Measurements from ENCODE around the gene MUC5B. TPM values are rescaled to one million over a fixed set of nuclear protein-coding genes. Genes with fewer than 3 reads are reported as not detected.

The MUC5B gene
- total and polyA plus RNA-seq, 2 experiments from 2014 or later = not detected

DNA sequence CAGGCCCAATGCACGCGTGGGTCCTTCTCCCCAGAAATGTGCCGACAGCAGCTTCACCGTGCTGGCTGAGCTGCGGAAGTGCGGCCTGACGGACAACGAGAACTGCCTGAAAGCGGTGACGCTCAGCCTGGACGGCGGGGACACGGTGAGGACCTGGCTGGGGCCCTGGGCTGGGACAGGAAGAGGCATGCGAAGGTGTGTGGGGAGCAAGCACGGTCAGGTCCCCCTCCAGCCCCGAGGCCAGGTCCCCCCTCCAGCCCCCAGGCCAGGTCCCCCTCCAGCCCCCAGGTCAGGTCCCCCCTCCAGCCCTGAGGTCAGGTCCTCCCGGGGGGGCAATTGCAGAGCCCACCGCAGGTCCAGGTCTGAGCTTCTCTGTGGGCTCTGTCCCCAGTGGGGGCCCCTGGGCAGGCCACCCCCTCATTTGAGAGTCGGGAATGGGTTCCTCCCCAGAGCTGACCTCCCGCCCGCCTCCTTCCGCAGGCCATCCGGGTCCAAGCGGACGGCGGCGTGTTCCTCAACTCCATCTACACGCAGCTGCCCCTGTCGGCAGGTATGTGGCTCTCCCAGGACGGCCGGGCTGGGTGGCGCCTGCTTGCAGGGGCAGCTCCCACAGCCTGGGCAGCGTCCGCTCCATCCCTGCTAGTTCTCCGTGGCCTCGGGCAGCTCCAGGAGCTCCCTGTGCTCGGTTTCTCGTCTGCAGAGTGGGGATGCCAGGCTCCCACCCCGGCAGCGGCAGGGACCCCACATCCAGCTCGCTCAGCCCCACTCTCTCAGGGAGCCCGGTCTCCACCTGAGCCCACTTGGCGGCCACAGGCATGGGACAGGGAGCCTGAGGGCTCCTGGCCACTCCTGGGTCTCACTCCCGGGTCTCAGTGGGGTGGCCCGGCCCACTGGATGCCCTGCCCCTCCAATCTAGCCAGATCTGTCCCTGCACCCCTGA lies 7.9 kb downstream of the MUC5B start:
- Histone ChIP-seq H3F3A (ENCODE audit: insufficient read depth) (no peaks in the 10 kb centered on the region), H3K9me3 (ENCODE audit: low read depth) (no peaks in the 10 kb centered on the region), H3K27me3 (replicated peaks; ENCODE audit: insufficient read depth) (no peaks in the 10 kb centered on the region), H3K9ac (no peak overlapping the region), H3K79me2 (ENCODE audit: insufficient read depth) (no peaks in the 10 kb centered on the region), H3K4me1 (ENCODE audit: insufficient read depth) (no peaks in the 10 kb centered on the region), H3K4me2 (ENCODE audit: unreplicated experiment) (no peak overlapping the region), H2AFZ (no peak overlapping the region), H3K9me2 (ENCODE audit: insufficient read depth) (no peaks in the 10 kb centered on the region), H3K4me3 (no peak overlapping the region), H4K20me1 (ENCODE audit: insufficient read depth) (no peaks in the 10 kb centered on the region), H3K36me3 (ENCODE audit: low read depth) (no peaks in the 10 kb centered on the region), H3K27ac (no peak overlapping the region)
- DNase-seq = no peak
- in situ Hi-C loops (cut with MboI) = no loop called here
- WGBS, 2 experiments (ENCODE audit: low coverage in 1 of 2, low lambda C conversion rate in 2 of 2, missing lambda C conversion rate in 2 of 2) = 63 to 64% methylated on average over 31 to 42 of the region's 45 CpGs
- TF ChIP-seq EZH2 (IDR thresholded peaks at IDR 0.05; ENCODE audit: insufficient read depth, poor library complexity, severe bottlenecking) (no peak), EZH2phosphoT487 (IDR thresholded peaks at IDR 0.05; ENCODE audit: insufficient read depth, low read depth) (no peak)

DNA sequence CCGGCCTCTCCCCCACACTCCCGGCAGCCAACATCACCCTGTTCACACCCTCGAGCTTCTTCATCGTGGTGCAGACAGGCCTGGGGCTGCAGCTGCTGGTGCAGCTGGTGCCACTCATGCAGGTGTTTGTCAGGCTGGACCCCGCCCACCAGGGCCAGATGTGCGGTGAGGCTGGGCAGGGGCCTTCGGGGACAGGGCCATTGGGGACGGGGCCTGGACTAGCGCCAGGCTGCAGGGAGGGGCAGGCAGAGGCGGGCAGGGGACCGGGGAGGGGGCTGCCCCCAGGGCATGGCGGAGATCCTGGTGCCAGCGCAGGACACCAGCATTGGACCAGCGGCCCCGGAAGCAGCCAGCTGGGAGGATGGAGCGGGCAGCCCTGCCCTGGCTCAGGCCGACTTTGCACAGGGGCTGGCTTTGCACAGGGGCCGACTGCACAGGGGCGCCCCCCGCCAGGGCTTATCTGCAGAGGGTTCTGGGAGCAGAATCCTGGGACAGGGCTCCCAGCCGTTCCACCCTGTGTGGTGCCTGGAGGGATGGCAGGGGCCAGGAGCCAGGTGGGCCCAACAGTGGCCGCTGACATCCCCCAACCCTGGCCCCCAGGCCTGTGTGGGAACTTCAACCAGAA lies 8.6 kb downstream of the MUC5B start:
- Histone ChIP-seq H3K79me2 (ENCODE audit: insufficient read depth) (no peaks in the 10 kb centered on the region), H3K36me3 (ENCODE audit: low read depth) (no peaks in the 10 kb centered on the region), H3K4me3 (no peak overlapping the region), H3K9ac (no peak overlapping the region), H3K4me2 (ENCODE audit: unreplicated experiment) (no peak overlapping the region), H4K20me1 (ENCODE audit: insufficient read depth) (no peaks in the 10 kb centered on the region), H3K9me2 (ENCODE audit: insufficient read depth) (no peaks in the 10 kb centered on the region), H3K27ac (no peak overlapping the region), H2AFZ (no peak overlapping the region), H3F3A (ENCODE audit: insufficient read depth) (no peaks in the 10 kb centered on the region), H3K4me1 (ENCODE audit: insufficient read depth) (no peaks in the 10 kb centered on the region), H3K27me3 (replicated peaks; ENCODE audit: insufficient read depth) (no peaks in the 10 kb centered on the region), H3K9me3 (ENCODE audit: low read depth) (no peaks in the 10 kb centered on the region)
- 36 to 45% methylated on average over 13 to 21 of the region's 22 CpGs for WGBS, 2 experiments (ENCODE audit: low coverage in 1 of 2, low lambda C conversion rate in 2 of 2, missing lambda C conversion rate in 2 of 2)
- in situ Hi-C loops (cut with MboI) = no loop called here
- TF ChIP-seq EZH2phosphoT487 (IDR thresholded peaks at IDR 0.05; ENCODE audit: insufficient read depth, low read depth) (no peak), EZH2 (IDR thresholded peaks at IDR 0.05; ENCODE audit: insufficient read depth, poor library complexity, severe bottlenecking) (no peak)
- DNase-seq = no peak

DNA sequence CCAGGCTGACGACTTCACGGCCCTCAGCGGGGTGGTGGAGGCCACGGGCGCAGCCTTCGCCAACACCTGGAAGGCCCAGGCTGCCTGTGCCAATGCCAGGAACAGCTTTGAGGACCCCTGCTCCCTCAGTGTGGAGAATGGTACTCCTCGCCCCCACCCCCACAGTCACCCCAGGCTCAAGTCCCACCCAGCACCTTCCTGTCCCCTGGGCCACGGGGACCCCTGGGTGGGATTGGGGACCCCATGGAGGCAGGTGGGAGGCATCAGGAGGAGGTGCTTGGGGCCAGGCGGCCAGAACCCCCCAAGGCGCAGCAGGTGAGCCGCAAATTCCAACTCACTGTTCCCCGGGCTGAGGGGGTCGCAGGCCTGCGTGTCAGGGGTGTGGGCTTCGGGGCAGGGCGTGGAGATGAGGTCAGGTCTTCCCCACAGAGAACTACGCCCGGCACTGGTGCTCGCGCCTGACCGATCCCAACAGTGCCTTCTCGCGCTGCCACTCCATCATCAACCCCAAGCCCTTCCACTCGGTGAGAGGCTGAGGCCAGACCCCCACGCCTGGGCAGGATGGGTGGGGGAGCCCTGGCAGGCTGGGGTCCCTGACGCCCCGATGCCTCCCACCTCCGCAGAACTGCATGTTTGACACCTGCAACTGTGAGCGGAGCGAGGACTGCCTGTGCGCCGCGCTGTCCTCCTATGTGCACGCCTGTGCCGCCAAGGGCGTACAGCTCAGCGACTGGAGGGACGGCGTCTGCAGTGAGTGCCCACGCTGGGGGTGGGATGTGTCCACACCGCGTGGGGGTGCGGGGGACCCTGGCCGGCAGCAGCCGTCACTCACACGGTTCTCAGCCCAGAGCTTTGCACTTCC lies 9.4 kb downstream of the MUC5B start:
- no peak overlapping the region for H3K4me3 ChIP-seq
- H3K4me1 ChIP-seq (ENCODE audit: insufficient read depth) = no peaks in the 10 kb centered on the region
- in situ Hi-C loops (cut with MboI) = no loop called here
- no peaks in the 10 kb centered on the region for H3K9me3 ChIP-seq (ENCODE audit: low read depth)
- H3F3A ChIP-seq (ENCODE audit: insufficient read depth) = no peaks in the 10 kb centered on the region
- H3K79me2 ChIP-seq (ENCODE audit: insufficient read depth) = no peaks in the 10 kb centered on the region
- H3K9me2 ChIP-seq (ENCODE audit: insufficient read depth) = no peaks in the 10 kb centered on the region
- no peak overlapping the region for H3K27ac ChIP-seq
- WGBS, 2 experiments (ENCODE audit: low coverage in 1 of 2, low lambda C conversion rate in 2 of 2, missing lambda C conversion rate in 2 of 2) = 72% methylated on average over 42 to 44 of the region's 46 CpGs
- no peaks in the 10 kb centered on the region for H4K20me1 ChIP-seq (ENCODE audit: insufficient read depth)
- H3K36me3 ChIP-seq (ENCODE audit: low read depth) = no peaks in the 10 kb centered on the region
- H3K9ac ChIP-seq = no peak overlapping the region
- no peaks in the 10 kb centered on the region for H3K27me3 ChIP-seq (replicated peaks; ENCODE audit: insufficient read depth)
- no peak overlapping the region for H2AFZ ChIP-seq
- no peak for DNase-seq
- TF ChIP-seq EZH2phosphoT487 (IDR thresholded peaks at IDR 0.05; ENCODE audit: insufficient read depth, low read depth) = no peak
- no peak for TF ChIP-seq EZH2 (IDR thresholded peaks at IDR 0.05; ENCODE audit: insufficient read depth, poor library complexity, severe bottlenecking)
- H3K4me2 ChIP-seq (ENCODE audit: unreplicated experiment) = no peak overlapping the region

DNA sequence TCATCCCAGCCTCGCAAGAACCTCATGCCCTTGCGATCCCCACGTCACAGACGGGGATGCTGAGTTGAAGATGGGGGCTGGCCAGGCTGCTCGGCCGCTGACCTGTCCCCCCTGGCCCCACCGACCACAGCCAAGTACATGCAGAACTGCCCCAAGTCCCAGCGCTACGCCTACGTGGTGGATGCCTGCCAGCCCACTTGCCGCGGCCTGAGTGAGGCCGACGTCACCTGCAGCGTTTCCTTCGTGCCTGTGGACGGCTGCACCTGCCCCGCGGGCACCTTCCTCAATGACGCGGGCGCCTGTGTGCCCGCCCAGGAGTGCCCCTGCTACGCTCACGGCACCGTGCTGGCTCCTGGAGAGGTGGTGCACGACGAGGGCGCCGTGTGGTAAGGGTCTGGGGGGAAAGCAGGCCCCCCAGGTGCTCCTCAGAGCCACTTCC lies 10.0 kb downstream of the MUC5B start:
- H3K4me1 ChIP-seq (ENCODE audit: insufficient read depth) = no peaks in the 10 kb centered on the region
- DNase-seq = no peak
- TF ChIP-seq EZH2phosphoT487 (IDR thresholded peaks at IDR 0.05; ENCODE audit: insufficient read depth, low read depth) (no peak), EZH2 (IDR thresholded peaks at IDR 0.05; ENCODE audit: insufficient read depth, poor library complexity, severe bottlenecking) (no peak)
- H3K27me3 ChIP-seq (replicated peaks; ENCODE audit: insufficient read depth) = no peaks in the 10 kb centered on the region
- no peaks in the 10 kb centered on the region for H3K36me3 ChIP-seq (ENCODE audit: low read depth)
- H3F3A ChIP-seq (ENCODE audit: insufficient read depth) = no peaks in the 10 kb centered on the region
- no peaks in the 10 kb centered on the region for H4K20me1 ChIP-seq (ENCODE audit: insufficient read depth)
- H3K4me2 ChIP-seq (ENCODE audit: unreplicated experiment) = no peak overlapping the region
- H3K9me2 ChIP-seq (ENCODE audit: insufficient read depth) = no peaks in the 10 kb centered on the region
- H3K4me3 ChIP-seq = no peak overlapping the region
- no peak overlapping the region for H3K27ac ChIP-seq
- H3K79me2 ChIP-seq (ENCODE audit: insufficient read depth) = no peaks in the 10 kb centered on the region
- 71 to 82% methylated on average over 21 to 30 of the region's 30 CpGs for WGBS, 2 experiments (ENCODE audit: low coverage in 1 of 2, low lambda C conversion rate in 2 of 2, missing lambda C conversion rate in 2 of 2)
- in situ Hi-C loops (cut with MboI) = no loop called here
- H3K9me3 ChIP-seq (ENCODE audit: low read depth) = no peaks in the 10 kb centered on the region
- no peak overlapping the region for H2AFZ ChIP-seq
- H3K9ac ChIP-seq = no peak overlapping the region
